Liver (tissue), 9 donors: ENCODE data around the gene PTPRD. TPM values are rescaled to one million over a fixed set of nuclear protein-coding genes. Genes with fewer than 3 reads are reported as not detected.

Experiments used
- DNase-seq: peaks from one replicate; pipeline ENCODE4 v3.0.0-alpha.2; 2017; ENCODE audit warnings: low spot score
- H3K27ac ChIP-seq, 2 donors: one replicate each; pipeline ENCODE4 v1.7.0; 2013; ENCODE audit warnings: inconsistent platforms in 2 of 2, low read length in 2 of 2, control low read depth in 1 of 2, low read depth in 1 of 2, mild to moderate bottlenecking in 1 of 2
- H3K27me3 ChIP-seq, 4 donors: one replicate each; pipeline versions ENCODE4 v1.6.1 to v1.7.0; 2013; ENCODE audit warnings: low read length in 3 of 4, inconsistent platforms in 1 of 4, mild to moderate bottlenecking in 1 of 4, moderate library complexity in 1 of 4; ENCODE audit not compliant: control insufficient read depth in 4 of 4, insufficient read depth in 4 of 4
- H3K36me3 ChIP-seq, 4 donors: one replicate each; pipeline versions ENCODE4 v1.6.1 to v1.7.0; 2013; ENCODE audit warnings: low read length in 3 of 4, mild to moderate bottlenecking in 3 of 4, low read depth in 1 of 4, moderate library complexity in 1 of 4; ENCODE audit not compliant: control insufficient read depth in 4 of 4, insufficient read depth in 3 of 4
- H3K4me1 ChIP-seq, 4 donors: one replicate each; pipeline versions ENCODE4 v1.6.1 to v1.7.0; 2013; ENCODE audit warnings: low read length in 3 of 4, mild to moderate bottlenecking in 3 of 4, moderate library complexity in 1 of 4; ENCODE audit not compliant: control insufficient read depth in 4 of 4, insufficient read depth in 4 of 4
- H3K4me3 ChIP-seq, 3 donors: one replicate each; pipeline versions ENCODE4 v1.6.1 to v1.7.0; 2013; ENCODE audit warnings: low read length in 3 of 3, control low read depth in 1 of 3, low read depth in 1 of 3, mild to moderate bottlenecking in 1 of 3
- H3K9ac ChIP-seq, 2 donors: one replicate each; pipeline ENCODE4 v1.7.0; 2013; ENCODE audit warnings: low read length in 2 of 2, mild to moderate bottlenecking in 2 of 2, moderate library complexity in 2 of 2, control low read depth in 1 of 2, low read depth in 1 of 2
- H3K9me3 ChIP-seq, 4 donors: one replicate each; pipeline versions ENCODE4 v1.6.1 to v1.7.0; 2013; ENCODE audit warnings: low read length in 3 of 4; ENCODE audit not compliant: control insufficient read depth in 4 of 4
- EGR1 ChIP-seq, 2 donors: IDR thresholded peaks; 2 replicates each; pipeline ENCODE4 v1.6.1; 2016 to 2018; ENCODE audit warnings: antibody characterized with exemption in 2 of 2, low read depth in 2 of 2
- FOXA1 ChIP-seq: IDR thresholded peaks from 2 replicates; pipeline ENCODE4 v1.6.1; 2016; ENCODE audit warnings: antibody characterized with exemption
- FOXA2 ChIP-seq: IDR thresholded peaks from 2 replicates; pipeline ENCODE4 v1.6.1; 2016; ENCODE audit warnings: antibody characterized with exemption
- GABPA ChIP-seq, 2 donors: IDR thresholded peaks in 1 of 2; conservative IDR thresholded peaks in 1 of 2; 2 replicates each; pipeline ENCODE4 v1.6.1; 2016; ENCODE audit warnings: antibody characterized with exemption in 2 of 2, mild to moderate bottlenecking in 1 of 2, moderate library complexity in 1 of 2
- HNF4A ChIP-seq, 2 donors: conservative IDR thresholded peaks; 2 replicates each; pipeline ENCODE4 v1.6.1; 2016; ENCODE audit warnings: antibody characterized with exemption in 2 of 2, mild to moderate bottlenecking in 2 of 2
- JUND ChIP-seq, 2 donors: IDR thresholded peaks; 2 replicates each; pipeline ENCODE4 v1.6.1; 2016; ENCODE audit warnings: antibody characterized with exemption in 2 of 2
- NR2F2 ChIP-seq: IDR thresholded peaks from 2 replicates; pipeline ENCODE4 v1.6.1; 2016; ENCODE audit warnings: antibody characterized with exemption
- RXRA ChIP-seq, 2 donors: IDR thresholded peaks; 2 replicates each; pipeline ENCODE4 v1.6.1; 2017 to 2018; ENCODE audit warnings: antibody characterized with exemption in 2 of 2, mild to moderate bottlenecking in 1 of 2
- SP1 ChIP-seq: IDR thresholded peaks from 2 replicates; pipeline ENCODE4 v1.6.1; 2018; ENCODE audit warnings: antibody characterized with exemption, mild to moderate bottlenecking
- YY1 ChIP-seq: IDR thresholded peaks from 2 replicates; pipeline ENCODE4 v1.6.1; 2016; ENCODE audit warnings: antibody characterized with exemption, mild to moderate bottlenecking
- WGBS: extraction: QIAGEN DNeasy Blood & Tissue Kit; methylation state at CpG from one replicate; pipeline ENCODE4 v1.1.7; 2013; 5-methylcytosine and 5-hydroxymethylcytosine counted together
- polyA plus RNA-seq, 2 donors: library from polyadenylated mRNA; stranded (reverse) in 1 of 2; unstranded in 1 of 2; fragments of 200-250 nt in 1 of 2; fragments of >200 nt in 1 of 2; fragmentation: Nextera tagmentation in 1 of 2; extraction: Ambion mirVana in 1 of 2; gene quantifications; one replicate each; pipeline versions ENCODE4 v1.2.1 to v1.2.3, GENCODE V29; 2013 to 2015
- total RNA-seq, 2 donors: library from RNA; depleted of rRNA; stranded (reverse); fragments of >200 nt; gene quantifications; one replicate each; pipeline ENCODE4 v1.2.3, GENCODE V29; 2014
- TF ChIP-seq, protein P1 (sequence below): IDR thresholded peaks from 2 replicates; pipeline ENCODE4 v1.6.1; 2016; ENCODE audit warnings: antibody characterized with exemption, mild to moderate bottlenecking
- TF ChIP-seq, protein P2 (sequence below): IDR thresholded peaks from 2 replicates; pipeline ENCODE4 v1.6.1; 2016; ENCODE audit warnings: antibody characterized with exemption
- TF ChIP-seq, protein P3 (sequence below): IDR thresholded peaks from 2 replicates; pipeline ENCODE4 v1.6.1; 2016; ENCODE audit warnings: antibody characterized with exemption
- donor health status: healthy.
- donor health status: healthy.
- donor health status: healthy.
- donor health status: healthy.
- donor health status: healthy.

The PTPRD gene
- total and polyA plus RNA-seq, 4 donors = 0.78 to 34.2 (median 4.7) TPM

DNA sequence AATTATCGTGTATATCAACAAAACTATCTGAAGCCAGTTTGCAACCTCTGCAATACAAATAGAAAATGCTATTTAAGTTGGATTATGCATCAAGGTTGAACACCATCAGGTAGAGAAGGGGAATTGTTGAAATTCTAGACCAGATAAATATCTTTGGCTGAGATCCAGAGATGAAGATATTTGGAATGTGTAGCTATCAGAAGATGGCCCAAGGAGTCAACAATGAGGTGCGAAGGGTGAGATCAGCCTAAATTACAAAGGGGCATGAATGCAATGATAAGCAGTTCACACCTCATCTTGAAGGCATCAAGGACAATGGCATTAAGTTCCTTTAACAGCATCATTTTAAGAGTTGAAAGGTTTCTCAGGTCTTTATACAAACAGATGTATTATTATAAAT is 2241.1 kb downstream of the PTPRD start (continued):
- TF ChIP-seq, protein P1, sequence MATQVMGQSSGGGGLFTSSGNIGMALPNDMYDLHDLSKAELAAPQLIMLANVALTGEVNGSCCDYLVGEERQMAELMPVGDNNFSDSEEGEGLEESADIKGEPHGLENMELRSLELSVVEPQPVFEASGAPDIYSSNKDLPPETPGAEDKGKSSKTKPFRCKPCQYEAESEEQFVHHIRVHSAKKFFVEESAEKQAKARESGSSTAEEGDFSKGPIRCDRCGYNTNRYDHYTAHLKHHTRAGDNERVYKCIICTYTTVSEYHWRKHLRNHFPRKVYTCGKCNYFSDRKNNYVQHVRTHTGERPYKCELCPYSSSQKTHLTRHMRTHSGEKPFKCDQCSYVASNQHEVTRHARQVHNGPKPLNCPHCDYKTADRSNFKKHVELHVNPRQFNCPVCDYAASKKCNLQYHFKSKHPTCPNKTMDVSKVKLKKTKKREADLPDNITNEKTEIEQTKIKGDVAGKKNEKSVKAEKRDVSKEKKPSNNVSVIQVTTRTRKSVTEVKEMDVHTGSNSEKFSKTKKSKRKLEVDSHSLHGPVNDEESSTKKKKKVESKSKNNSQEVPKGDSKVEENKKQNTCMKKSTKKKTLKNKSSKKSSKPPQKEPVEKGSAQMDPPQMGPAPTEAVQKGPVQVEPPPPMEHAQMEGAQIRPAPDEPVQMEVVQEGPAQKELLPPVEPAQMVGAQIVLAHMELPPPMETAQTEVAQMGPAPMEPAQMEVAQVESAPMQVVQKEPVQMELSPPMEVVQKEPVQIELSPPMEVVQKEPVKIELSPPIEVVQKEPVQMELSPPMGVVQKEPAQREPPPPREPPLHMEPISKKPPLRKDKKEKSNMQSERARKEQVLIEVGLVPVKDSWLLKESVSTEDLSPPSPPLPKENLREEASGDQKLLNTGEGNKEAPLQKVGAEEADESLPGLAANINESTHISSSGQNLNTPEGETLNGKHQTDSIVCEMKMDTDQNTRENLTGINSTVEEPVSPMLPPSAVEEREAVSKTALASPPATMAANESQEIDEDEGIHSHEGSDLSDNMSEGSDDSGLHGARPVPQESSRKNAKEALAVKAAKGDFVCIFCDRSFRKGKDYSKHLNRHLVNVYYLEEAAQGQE = no peak

DNA sequence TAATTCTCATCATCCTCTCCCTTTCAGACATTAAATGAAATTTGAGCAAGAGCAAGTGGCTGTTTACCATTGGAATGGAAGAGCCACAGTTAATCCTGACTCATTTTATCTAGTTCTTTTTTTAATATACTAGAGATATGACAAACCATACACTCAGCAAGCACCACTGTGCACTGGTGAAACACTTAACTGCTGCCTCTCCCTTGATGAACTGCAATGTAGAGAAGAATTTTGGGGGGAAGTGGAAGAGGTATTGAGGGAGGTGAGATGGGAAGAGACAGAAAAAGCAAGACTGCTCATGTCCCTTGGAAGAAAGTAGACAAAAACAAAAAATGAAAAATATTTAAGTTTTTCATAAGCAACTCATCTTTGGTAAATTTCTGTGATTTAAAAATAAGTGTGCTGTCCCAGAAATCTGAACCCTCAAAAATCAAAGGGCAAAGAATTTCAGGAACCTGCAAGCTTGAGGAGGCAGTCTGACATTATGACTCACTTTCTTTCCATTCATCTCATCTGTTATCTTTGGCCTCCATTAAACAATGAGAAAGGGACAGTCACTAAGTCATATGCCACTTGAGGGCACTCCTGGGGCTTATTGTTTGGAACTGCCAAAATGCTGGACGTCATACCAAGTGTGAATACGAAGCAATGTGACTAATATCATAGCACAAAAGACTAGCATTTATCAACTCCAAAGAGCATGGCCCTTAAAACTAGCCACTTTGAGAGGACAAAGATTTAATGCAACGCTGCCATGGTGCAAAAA is 2246.5 kb downstream of the PTPRD start:
- no peak for DNase-seq
- TF ChIP-seq HNF4A (conservative IDR thresholded peaks at IDR 0.05) (no peak), SP1 (no peak), GABPA (IDR thresholded peaks at IDR 0.05 in 1 of 2, conservative IDR thresholded peaks at IDR 0.05 in 1 of 2) (no peak), FOXA1 (no peak), RXRA (IDR thresholded peaks at IDR 0.05) (no peak), YY1 (no peak), JUND (IDR thresholded peaks at IDR 0.05) (no peak), FOXA2 (no peak)
- TF ChIP-seq, protein P1 = no peak
- Histone ChIP-seq H3K4me3 (no peak overlapping the region), H3K27me3 (no peaks in the 10 kb centered on the region), H3K4me1 (no peaks in the 10 kb centered on the region), H3K9me3 (no peaks in the 10 kb centered on the region), H3K9ac (no peak overlapping the region), H3K36me3 (no peaks in the 10 kb centered on the region), H3K27ac (no peak overlapping the region)
- 85% methylated on average over 3 of the region's 3 CpGs for WGBS

DNA sequence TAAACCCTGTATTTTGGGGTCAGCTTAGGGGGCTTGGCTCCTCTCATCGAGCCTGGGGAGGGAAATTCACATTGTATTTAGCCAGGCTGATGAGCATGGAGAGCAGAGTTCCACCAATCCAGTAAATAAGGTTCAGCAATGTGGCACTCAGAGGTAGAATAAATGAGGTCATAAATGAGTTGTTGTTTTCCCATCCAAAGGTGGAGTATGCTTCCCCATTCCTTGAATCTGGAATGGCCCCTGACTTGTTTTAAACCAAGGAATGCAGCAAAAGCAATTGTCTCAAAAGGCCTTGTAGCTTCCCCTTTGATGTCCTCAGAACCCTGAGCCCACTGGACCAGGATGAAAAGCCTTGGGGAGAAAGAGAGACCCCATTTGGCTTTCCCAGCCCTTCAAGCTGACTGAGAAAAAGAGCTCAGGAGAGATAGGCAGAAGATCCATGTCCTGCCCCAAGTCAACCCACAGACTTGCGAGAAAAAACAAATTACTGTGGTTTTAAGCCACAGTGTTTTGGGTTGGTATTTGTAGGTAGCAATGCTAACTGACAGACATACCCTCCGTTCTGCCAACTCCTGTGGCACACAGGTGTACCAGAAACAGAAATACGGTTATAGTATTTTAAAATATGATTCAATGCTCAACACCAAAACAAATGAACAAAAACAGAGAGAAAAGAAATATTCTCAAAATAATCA is 2247.2 kb downstream of the PTPRD start:
- no peak overlapping the region for H3K4me3 ChIP-seq
- TF ChIP-seq NR2F2 (no peak), JUND (IDR thresholded peaks at IDR 0.05) (no peak), YY1 (no peak), EGR1 (IDR thresholded peaks at IDR 0.05; ENCODE audit: low read depth in 2 of 2) (no peak), FOXA1 (no peak), SP1 (no peak), HNF4A (conservative IDR thresholded peaks at IDR 0.05) (no peak), GABPA (IDR thresholded peaks at IDR 0.05 in 1 of 2, conservative IDR thresholded peaks at IDR 0.05 in 1 of 2) (no peak), FOXA2 (no peak)
- TF ChIP-seq, protein P2, sequence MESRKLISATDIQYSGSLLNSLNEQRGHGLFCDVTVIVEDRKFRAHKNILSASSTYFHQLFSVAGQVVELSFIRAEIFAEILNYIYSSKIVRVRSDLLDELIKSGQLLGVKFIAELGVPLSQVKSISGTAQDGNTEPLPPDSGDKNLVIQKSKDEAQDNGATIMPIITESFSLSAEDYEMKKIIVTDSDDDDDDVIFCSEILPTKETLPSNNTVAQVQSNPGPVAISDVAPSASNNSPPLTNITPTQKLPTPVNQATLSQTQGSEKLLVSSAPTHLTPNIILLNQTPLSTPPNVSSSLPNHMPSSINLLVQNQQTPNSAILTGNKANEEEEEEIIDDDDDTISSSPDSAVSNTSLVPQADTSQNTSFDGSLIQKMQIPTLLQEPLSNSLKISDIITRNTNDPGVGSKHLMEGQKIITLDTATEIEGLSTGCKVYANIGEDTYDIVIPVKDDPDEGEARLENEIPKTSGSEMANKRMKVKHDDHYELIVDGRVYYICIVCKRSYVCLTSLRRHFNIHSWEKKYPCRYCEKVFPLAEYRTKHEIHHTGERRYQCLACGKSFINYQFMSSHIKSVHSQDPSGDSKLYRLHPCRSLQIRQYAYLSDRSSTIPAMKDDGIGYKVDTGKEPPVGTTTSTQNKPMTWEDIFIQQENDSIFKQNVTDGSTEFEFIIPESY = no peak
- TF ChIP-seq, protein P3, sequence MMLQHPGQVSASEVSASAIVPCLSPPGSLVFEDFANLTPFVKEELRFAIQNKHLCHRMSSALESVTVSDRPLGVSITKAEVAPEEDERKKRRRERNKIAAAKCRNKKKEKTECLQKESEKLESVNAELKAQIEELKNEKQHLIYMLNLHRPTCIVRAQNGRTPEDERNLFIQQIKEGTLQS = no peak
- H3K4me1 ChIP-seq = no peaks in the 10 kb centered on the region
- no peaks in the 10 kb centered on the region for H3K27me3 ChIP-seq
- no peaks in the 10 kb centered on the region for H3K9me3 ChIP-seq
- H3K27ac ChIP-seq = no peak overlapping the region
- DNase-seq = no peak
- no peaks in the 10 kb centered on the region for H3K36me3 ChIP-seq
- WGBS = 85% methylated on average over 4 of the region's 4 CpGs
- H3K9ac ChIP-seq = no peak overlapping the region
